Heart left ventricle (tissue), 13 donors: ENCODE results near the gene CNNM3.

Source experiments
- CTCF ChIP-seq, 12 donors: fragments of 200-600 bp; sonication (generic) in 4 of 12; IDR thresholded peaks; one replicate each; pipeline versions ENCODE4 v1.5.0 to v1.8.0; 2018 to 2022; ENCODE audit warnings: antibody characterized with exemption in 12 of 12, mild to moderate bottlenecking in 5 of 12
- POLR2A ChIP-seq, 2 donors: fragments of 450-650 bp; IDR thresholded peaks; one replicate each; pipeline ENCODE4 v1.6.1; 2017; ENCODE audit warnings: antibody characterized with exemption in 2 of 2, mild to moderate bottlenecking in 2 of 2, moderate library complexity in 2 of 2
- donor health status: ischemic (EF 13 %, LVEDD 7.1; RV severe dilation, severe dysfunction).
- donor health status: DM: no; HTN: yes; CAD: no.
- donor health status: DM: no; HTN: no; CAD: no.
- donor health status: ischemic (EF 25% LVEDD 6.9; RV normal size, moderate dysfunction).
- donor health status: ischemic (EF 25% LVEDD 5.7; RV mildly dilated, moderate dysfunction).
- donor health status: ischemic (EF 35%, LVEDD 5.7; RV mildly dilated, moderate dysfunction).
- donor health status: nonischemic (EF 11% LVEDD 7.7; RV severe dilation, severe dysfunction).
- donor health status: DM: yes; HTN: yes; CAD: no.
- donor health status: PGD.
- donor health status: ischemic (EF 29% LVEDD 5.4; RV normal size, mild dysfunction).
- donor health status: nonischemic (EF 23%, LVEDD 6.1; RV moderate dilation, normal function).

GRCh38 chr2:96846825-96847224, 30.8 kb downstream of the CNNM3 start:
- TF ChIP-seq CTCF (IDR thresholded peaks at IDR 0.05), result no peak
- TF ChIP-seq POLR2A (IDR thresholded peaks at IDR 0.05), result no peak
